SIG-M5 treated with dmso at 0.1 percent for 504 hours (cell line): ENCODE measurements around the gene OAF.
"Not testable (repeated sequence)": the region's sequence is repeated elsewhere in the genome, so short reads cannot be mapped to it uniquely, and the experiment has no call there.

Source experiments
- DNase-seq: peaks from one replicate; lab custom pipeline; 2025; ENCODE audit not compliant: unreplicated experiment; lab: John Stamatoyannopoulos, UW

The OAF gene

DNA sequence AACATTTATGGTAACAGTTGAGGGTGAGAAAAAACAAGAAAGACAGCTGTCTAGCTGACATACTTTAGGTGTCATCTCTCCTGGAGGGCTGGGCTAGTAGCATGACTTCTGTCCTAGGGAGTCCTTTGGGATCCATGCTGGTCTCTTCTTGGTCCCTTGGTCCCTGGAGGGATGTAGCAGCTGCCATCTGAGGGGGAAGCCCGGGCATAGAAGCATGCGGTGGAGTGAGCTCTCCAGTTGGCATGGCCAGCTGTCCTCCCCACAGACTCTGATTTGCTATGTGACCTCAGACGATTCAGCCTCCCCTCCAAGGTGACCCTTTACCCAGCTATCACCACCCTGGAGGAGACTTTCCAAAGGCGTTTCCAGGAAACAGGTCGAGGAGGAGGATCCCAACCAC lies 57.9 kb downstream of the OAF start:
- no peak for DNase-seq

DNA sequence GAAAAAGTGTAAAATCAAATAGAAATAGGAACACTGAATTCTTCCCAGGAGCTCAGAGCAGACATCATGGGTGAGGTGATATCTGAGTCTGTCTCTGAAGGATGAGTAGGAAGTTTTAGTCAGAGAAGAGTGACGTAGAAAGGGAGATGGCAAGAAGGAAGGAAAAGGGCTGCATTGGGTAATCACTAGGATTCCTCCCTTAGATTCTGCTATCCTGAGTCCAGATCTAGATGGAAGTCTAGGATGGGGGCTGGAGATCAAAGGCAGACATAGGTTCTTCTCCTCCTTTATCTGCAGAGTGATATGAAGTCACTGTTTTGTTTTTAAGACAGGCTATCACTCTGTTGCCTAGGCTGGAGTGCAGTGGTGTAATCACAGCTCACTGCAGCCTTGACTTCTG lies 59.6 kb downstream of the OAF start:
- DNase-seq: no peak

DNA sequence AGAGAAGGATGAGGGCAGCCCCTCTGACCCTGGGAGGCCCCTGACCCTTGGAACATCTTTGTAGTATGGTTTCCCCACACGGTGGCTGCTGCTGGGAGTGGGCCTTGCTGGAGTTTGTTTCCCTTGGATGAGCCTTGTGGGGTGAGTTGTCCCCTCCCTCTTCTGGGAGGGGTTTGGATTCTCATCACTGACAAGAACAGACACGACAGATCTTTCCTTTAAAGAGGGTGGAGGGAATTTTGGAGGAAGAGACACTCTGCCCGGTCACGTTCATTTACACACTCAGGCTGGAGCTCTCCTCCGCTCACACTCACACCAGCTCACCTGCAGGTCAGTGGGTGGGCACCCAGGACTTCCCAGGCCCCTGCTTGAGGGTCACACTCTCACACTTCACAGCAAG lies 60.8 kb downstream of the OAF start:
- no peak for DNase-seq

DNA sequence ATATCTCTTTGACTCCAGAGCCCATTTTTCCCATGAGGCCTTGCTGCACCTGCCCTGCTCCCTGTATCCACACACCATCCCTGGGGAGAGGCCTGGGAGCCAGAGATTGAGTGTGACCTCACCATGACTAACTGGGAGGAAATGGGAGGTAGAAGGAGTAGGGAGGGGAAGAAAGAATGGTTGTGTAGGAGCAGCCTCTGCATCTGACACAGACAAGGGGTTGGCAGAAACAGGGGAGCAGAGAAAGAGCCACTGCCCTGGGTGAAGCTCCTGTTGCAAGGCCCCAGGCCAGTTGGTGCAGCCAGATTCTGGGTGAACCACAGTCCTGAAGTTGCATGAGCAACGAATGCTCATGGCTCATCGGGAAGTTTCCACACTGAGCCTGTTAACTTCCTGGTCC lies 61.5 kb downstream of the OAF start:
- DNase-seq: no peak

DNA sequence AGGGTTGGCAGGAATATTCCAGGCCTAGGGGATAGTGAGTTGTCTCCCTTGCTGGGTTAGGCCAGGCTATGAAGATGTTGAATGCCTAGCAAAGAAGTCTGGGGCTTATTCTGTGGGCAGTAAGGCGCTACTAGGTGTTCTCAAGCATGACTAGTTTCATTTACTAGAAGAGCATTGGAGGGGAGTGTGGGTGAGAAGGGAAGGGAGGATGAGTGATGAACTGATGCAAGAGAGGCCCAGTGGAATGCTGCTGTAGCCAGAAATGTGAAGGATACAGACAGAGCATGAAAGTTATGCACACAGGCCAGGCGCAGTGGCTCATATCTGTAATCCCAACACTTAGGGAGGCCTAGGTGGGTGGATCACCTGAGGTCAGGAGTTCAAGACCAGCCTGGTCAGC lies 62.6 kb downstream of the OAF start:
- no peak for DNase-seq

DNA sequence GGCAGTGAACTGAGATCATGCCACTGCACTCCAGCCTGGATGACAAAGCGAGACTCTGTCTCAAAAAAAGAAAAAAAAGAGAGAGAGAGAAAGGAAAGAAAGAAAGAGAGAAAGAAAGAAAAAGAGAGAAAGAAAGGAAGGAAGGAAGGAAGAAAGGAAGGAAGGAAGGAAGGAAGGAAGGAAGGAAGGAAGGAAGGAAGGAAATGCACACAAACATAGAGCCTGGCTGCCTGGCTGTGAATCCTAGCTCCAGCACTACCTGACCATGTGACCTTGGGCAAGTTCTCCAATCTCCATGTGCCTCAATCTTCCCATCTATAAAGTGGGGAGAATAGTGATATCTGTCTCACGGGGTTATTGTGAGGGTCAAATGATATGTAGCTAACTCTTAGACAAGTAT lies 63.1 kb downstream of the OAF start:
- DNase-seq: not testable (repeated sequence)

DNA sequence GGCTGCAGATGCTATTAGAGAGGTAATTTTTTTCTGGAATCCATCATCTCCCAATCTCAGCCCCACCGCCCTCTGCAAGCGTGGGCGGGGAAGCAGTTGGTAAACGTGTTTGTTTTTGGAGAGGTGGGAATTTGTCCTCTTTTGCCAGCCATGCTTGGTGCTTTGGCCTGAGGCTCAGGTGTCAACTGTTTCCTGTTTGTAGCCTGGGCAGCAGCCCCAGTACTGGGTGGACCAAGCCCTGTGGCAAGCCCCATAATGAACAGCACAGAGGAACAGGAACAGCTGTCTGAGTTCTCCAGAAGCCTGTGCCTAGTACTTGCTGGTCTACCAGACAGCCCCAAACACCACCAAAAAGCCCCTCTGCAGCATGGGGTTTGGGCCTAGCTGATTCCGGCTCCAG lies 68.7 kb downstream of the OAF start:
- no peak for DNase-seq
